ENCODE measurements around the gene MISP. TPM values are rescaled to one million over a fixed set of nuclear protein-coding genes. Genes with fewer than 3 reads are reported as not detected.
A peak's percentile ranks its signal among the peaks of the same experiment; 100 is the strongest.
"Not testable (repeated sequence)": the region's sequence is repeated elsewhere in the genome, so short reads cannot be mapped to it uniquely, and the experiment has no call there.

MISP gene
- total and polyA plus RNA-seq, 2 of the 13 experiments (the other 11 are each of a cell fraction or from before 2014, with no cell fraction given), result 0.67 to 1.3 TPM

DNA sequence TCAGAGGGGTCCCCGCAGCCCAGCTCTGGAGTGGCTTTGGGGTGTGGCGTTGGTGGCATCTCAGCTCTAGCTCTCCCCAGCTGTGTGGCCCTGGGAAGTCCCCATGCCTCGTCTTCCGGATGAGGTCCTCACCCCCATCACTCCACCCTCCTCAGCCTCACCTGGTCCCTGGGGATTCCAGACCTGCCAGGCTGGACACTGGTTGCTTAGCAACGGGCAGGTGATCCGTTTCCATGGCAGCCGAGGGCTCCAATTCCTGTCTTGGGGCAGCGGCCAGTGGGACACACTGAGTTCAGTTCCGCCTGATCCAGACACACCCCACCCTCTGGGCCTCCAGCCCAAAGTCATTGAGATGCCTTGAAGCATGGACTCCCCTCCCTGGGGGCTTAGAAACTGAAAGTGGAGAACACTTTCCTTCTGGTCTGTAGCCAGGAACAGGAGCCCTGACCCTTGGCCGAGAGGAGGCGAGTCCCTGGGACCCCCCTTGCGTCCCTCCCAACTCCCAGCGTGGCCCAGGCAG lies 7.7 kb upstream of the MISP start:
- peaks cover 51% of the 10 kb centered on the region for H3K4me1 ChIP-seq (ENCODE audit: insufficient read depth, low read length)
- POLR2A ChIA-PET, result interaction anchor here (0.5 kb wide), 1 partner anchor 289 kb away, joined by 3 read pairs; no protein-coding TSS in a partner anchor
- intact Hi-C loops (cut with micrococcal nuclease; ENCODE audit: unreplicated experiment) (no loop called here), in situ Hi-C loops (cut with HindIII; ENCODE audit: extremely low pct_ligation_motif_present, low pct_unique_long_range_greater_than_20kb) (no loop called here)
- ATAC-seq (no peak), FAIRE-seq (no peak), DNase-seq (ENCODE audit: low spot score) (no peak)
- CTCF ChIA-PET (ENCODE audit: low intra/inter-chr PET ratio, low total read pairs), result no interaction called here
- no peaks in the 10 kb centered on the region; a peak in 1 of 5 replicates for H3K36me3 ChIP-seq (replicated peaks in 1 of 2; ENCODE audit: control insufficient read depth in 1 of 2, insufficient read depth in 2 of 2, low read length in 2 of 2)
- H3K27ac ChIP-seq (ENCODE audit: extremely low read length, insufficient read depth, low read length), result peak overlapping the region; percentile 46
- H4K20me1 ChIP-seq (ENCODE audit: insufficient read depth, low read length), result no peaks in the 10 kb centered on the region
- H3K9me3 ChIP-seq (ENCODE audit: low read length), result no peaks in the 10 kb centered on the region
- no peak overlapping the region for H3K9ac ChIP-seq (ENCODE audit: insufficient read depth, low read depth, low read length)
- WGBS (ENCODE audit: low lambda C conversion rate), result 83% methylated on average over 9 of the region's 13 CpGs
- no peak for TF ChIP-seq FOXJ3 (CRISPR knock-in tag; IDR thresholded peaks at IDR 0.05; ENCODE audit: borderline replicate concordance)
- peak; percentile 30 for TF ChIP-seq AGO1 (IDR thresholded peaks at IDR 0.05; ENCODE audit: low read depth, low read length, poor library complexity, severe bottlenecking)
- TF ChIP-seq, protein P1, sequence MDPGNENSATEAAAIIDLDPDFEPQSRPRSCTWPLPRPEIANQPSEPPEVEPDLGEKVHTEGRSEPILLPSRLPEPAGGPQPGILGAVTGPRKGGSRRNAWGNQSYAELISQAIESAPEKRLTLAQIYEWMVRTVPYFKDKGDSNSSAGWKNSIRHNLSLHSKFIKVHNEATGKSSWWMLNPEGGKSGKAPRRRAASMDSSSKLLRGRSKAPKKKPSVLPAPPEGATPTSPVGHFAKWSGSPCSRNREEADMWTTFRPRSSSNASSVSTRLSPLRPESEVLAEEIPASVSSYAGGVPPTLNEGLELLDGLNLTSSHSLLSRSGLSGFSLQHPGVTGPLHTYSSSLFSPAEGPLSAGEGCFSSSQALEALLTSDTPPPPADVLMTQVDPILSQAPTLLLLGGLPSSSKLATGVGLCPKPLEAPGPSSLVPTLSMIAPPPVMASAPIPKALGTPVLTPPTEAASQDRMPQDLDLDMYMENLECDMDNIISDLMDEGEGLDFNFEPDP (CRISPR knock-in tag; conservative IDR thresholded peaks at IDR 0.05), result 0 out of 2 replicates have a peak, but pooled peaks have one; percentile 8
- no peak for TF ChIP-seq KLF11 (CRISPR knock-in tag; IDR thresholded peaks at IDR 0.05)
- TF ChIP-seq ZMYM4 (CRISPR knock-in tag; IDR thresholded peaks at IDR 0.05), result no peak
- peak; percentile 50; the same call in 1 of the 2 replicates for TF ChIP-seq RFX1 (IDR thresholded peaks at IDR 0.05)
- no peak overlapping the region for H3K4me2 ChIP-seq (ENCODE audit: low read depth, low read length)
- no peaks in the 10 kb centered on the region for H3K27me3 ChIP-seq (ENCODE audit: control insufficient read depth in 1 of 2, insufficient read depth in 2 of 2, low read length in 2 of 2)
- no peaks in the 10 kb centered on the region for H3K79me2 ChIP-seq (ENCODE audit: insufficient read depth, low read length)
- no TSS peak for BruUV-seq (replicated peaks)
- no peak overlapping the region for H3K4me3 ChIP-seq (replicated peaks in 1 of 3; ENCODE audit: insufficient read depth in 1 of 3, low read depth in 2 of 3, low read length in 3 of 3)
- H2AFZ ChIP-seq (ENCODE audit: low read length), result no peak overlapping the region

DNA sequence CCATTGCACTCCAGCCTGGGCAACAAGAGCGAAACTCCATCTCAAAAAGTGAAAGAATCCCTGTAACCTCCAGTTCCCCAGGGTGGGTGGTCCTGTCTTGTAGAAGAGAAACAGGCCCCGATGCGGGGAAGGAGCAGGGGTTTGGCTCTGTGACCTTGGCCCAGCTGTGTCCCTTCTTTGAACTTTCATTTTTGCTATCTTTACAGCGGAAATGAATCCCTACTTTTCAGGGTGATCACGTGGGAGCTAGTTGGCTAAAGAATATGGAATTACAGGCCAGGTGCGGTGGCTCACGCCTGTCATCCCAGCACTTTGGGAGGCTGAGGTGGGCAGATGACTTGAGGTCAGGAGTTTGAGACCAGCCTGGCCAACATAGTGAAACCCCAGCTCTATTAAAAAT lies 5.8 kb upstream of the MISP start:
- FAIRE-seq, result peak; percentile 21
- Histone ChIP-seq H3K4me1 (ENCODE audit: insufficient read depth, low read length) (peaks cover 31% of the 10 kb centered on the region), H3K27ac (ENCODE audit: extremely low read length, insufficient read depth, low read length) (peak overlapping the region; percentile 44), H3K4me2 (ENCODE audit: low read depth, low read length) (peak overlapping the region; percentile 39; the same call in 1 of the 2 replicates)
- intact Hi-C loops (cut with micrococcal nuclease; ENCODE audit: unreplicated experiment); H3K9ac ChIP-seq (ENCODE audit: insufficient read depth, low read depth, low read length); H3K79me2 ChIP-seq (ENCODE audit: insufficient read depth, low read length); H2AFZ ChIP-seq (ENCODE audit: low read length); H3K4me3 ChIP-seq (replicated peaks in 1 of 3; ENCODE audit: insufficient read depth in 1 of 3, low read depth in 2 of 3, low read length in 3 of 3); CTCF ChIA-PET (ENCODE audit: low intra/inter-chr PET ratio, low total read pairs); H3K9me3 ChIP-seq (ENCODE audit: low read length); H3K36me3 ChIP-seq (replicated peaks in 1 of 2; ENCODE audit: control insufficient read depth in 1 of 2, insufficient read depth in 2 of 2, low read length in 2 of 2); BruUV-seq (replicated peaks); H4K20me1 ChIP-seq (ENCODE audit: insufficient read depth, low read length); H3K27me3 ChIP-seq (ENCODE audit: control insufficient read depth in 1 of 2, insufficient read depth in 2 of 2, low read length in 2 of 2); ATAC-seq; in situ Hi-C loops (cut with HindIII; ENCODE audit: extremely low pct_ligation_motif_present, low pct_unique_long_range_greater_than_20kb); TF ChIP-seq EP300 (IDR thresholded peaks at IDR 0.05; ENCODE audit: low read depth in 2 of 2, low read length in 2 of 2): not testable (repeated sequence)
- POLR2A ChIA-PET, result interaction anchor here (1.0 kb wide), 1 partner anchor 82 kb away, joined by 3 read pairs; the partner anchor contains the start of gene RNF126
- 16% methylated on average over 7 of the region's 7 CpGs for WGBS (ENCODE audit: low lambda C conversion rate)
- peak; percentile 59 for DNase-seq (ENCODE audit: low spot score)
- TF ChIP-seq, protein P2, sequence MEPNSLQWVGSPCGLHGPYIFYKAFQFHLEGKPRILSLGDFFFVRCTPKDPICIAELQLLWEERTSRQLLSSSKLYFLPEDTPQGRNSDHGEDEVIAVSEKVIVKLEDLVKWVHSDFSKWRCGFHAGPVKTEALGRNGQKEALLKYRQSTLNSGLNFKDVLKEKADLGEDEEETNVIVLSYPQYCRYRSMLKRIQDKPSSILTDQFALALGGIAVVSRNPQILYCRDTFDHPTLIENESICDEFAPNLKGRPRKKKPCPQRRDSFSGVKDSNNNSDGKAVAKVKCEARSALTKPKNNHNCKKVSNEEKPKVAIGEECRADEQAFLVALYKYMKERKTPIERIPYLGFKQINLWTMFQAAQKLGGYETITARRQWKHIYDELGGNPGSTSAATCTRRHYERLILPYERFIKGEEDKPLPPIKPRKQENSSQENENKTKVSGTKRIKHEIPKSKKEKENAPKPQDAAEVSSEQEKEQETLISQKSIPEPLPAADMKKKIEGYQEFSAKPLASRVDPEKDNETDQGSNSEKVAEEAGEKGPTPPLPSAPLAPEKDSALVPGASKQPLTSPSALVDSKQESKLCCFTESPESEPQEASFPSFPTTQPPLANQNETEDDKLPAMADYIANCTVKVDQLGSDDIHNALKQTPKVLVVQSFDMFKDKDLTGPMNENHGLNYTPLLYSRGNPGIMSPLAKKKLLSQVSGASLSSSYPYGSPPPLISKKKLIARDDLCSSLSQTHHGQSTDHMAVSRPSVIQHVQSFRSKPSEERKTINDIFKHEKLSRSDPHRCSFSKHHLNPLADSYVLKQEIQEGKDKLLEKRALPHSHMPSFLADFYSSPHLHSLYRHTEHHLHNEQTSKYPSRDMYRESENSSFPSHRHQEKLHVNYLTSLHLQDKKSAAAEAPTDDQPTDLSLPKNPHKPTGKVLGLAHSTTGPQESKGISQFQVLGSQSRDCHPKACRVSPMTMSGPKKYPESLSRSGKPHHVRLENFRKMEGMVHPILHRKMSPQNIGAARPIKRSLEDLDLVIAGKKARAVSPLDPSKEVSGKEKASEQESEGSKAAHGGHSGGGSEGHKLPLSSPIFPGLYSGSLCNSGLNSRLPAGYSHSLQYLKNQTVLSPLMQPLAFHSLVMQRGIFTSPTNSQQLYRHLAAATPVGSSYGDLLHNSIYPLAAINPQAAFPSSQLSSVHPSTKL (CRISPR knock-in tag; IDR thresholded peaks at IDR 0.05), result peak; percentile 54
- TF ChIP-seq ZBTB7A (CRISPR knock-in tag; IDR thresholded peaks at IDR 0.05), result 0 out of 2 replicates have a peak, but pooled peaks have one; percentile 24
- 0 out of 2 replicates have a peak, but pooled peaks have one; percentile 33 for TF ChIP-seq ESRRA (CRISPR knock-in tag; IDR thresholded peaks at IDR 0.05; ENCODE audit: low read depth)
- peak; percentile 93 for TF ChIP-seq IRF2 (CRISPR knock-in tag; IDR thresholded peaks at IDR 0.05)
- TF ChIP-seq EP300 (CRISPR knock-in tag; IDR thresholded peaks at IDR 0.05; ENCODE audit: borderline replicate concordance), result peak; percentile 40; the same call in 1 of the 2 replicates
- peak; percentile 23; the same call in 1 of the 2 replicates for TF ChIP-seq ZFX (CRISPR knock-in tag; IDR thresholded peaks at IDR 0.05; ENCODE audit: low read depth)
- 0 out of 2 replicates have a peak, but pooled peaks have one; percentile 29 for TF ChIP-seq KLF6 (CRISPR knock-in tag; IDR thresholded peaks at IDR 0.05)

Data from HepG2 (cell line).